ENCODE measurements around the gene RAD52. TPM values are rescaled to one million over a fixed set of nuclear protein-coding genes. Genes with fewer than 3 reads are reported as not detected.

RAD52 gene
- total RNA-seq, 1 experiment from 2014 or later = 22.2 TPM

- Mint-ChIP-seq H3K4me3 (ENCODE audit: low read depth, unreplicated experiment) (no peak overlapping the region), H3K27ac (ENCODE audit: unreplicated experiment) (no peak overlapping the region), H3K4me1 (ENCODE audit: low read depth, unreplicated experiment) (no peaks in the 10 kb centered on the region), H3K36me3 (ENCODE audit: insufficient read depth, unreplicated experiment) (peaks cover 37% of the 10 kb centered on the region), H3K9me3 (ENCODE audit: low read depth, unreplicated experiment) (no peaks in the 10 kb centered on the region), H3K27me3 (ENCODE audit: unreplicated experiment) (no peaks in the 10 kb centered on the region)
- intact Hi-C loops (cut with micrococcal nuclease; ENCODE audit: unreplicated experiment) = no loop called here
- no TSS peak for BruUV-seq (replicated peaks)
- CTCF ChIA-PET = interaction anchor here (0.5 kb wide), 1 partner anchor 103 kb away, joined by 4 read pairs; no protein-coding TSS in a partner anchor
- no peak for TF ChIP-seq CTCF (IDR thresholded peaks at IDR 0.05; ENCODE audit: unreplicated experiment)
- no peak for DNase-seq
Observed at GRCh38 chr12:879641-880040, 69.9 kb downstream of the RAD52 start.

- CTCF ChIA-PET = no interaction called here
Observed at GRCh38 chr12:873954-874353, 75.5 kb downstream of the RAD52 start.

GRCh38 chr12:870378-870777 is 79.1 kb downstream of the RAD52 start:
- no peak for DNase-seq
- intact Hi-C loops (cut with micrococcal nuclease; ENCODE audit: unreplicated experiment) = no loop called here
- H3K27ac Mint-ChIP-seq (ENCODE audit: unreplicated experiment) = no peak overlapping the region

More at GRCh38 chr12:873954-874353, 75.5 kb downstream of the RAD52 start:
- TF ChIP-seq CTCF (IDR thresholded peaks at IDR 0.05; ENCODE audit: unreplicated experiment) = no peak
- no peak overlapping the region for H3K27ac Mint-ChIP-seq (ENCODE audit: unreplicated experiment)
- intact Hi-C loops (cut with micrococcal nuclease; ENCODE audit: unreplicated experiment) = no loop called here
- H3K36me3 Mint-ChIP-seq (ENCODE audit: insufficient read depth, unreplicated experiment) = no peaks in the 10 kb centered on the region
- no peak for DNase-seq
- no peaks in the 10 kb centered on the region for H3K9me3 Mint-ChIP-seq (ENCODE audit: low read depth, unreplicated experiment)
- BruUV-seq (replicated peaks) = no TSS peak
- H3K27me3 Mint-ChIP-seq (ENCODE audit: unreplicated experiment) = no peaks in the 10 kb centered on the region
- H3K4me1 Mint-ChIP-seq (ENCODE audit: low read depth, unreplicated experiment) = no peaks in the 10 kb centered on the region
- no peak overlapping the region for H3K4me3 Mint-ChIP-seq (ENCODE audit: low read depth, unreplicated experiment)

GRCh38 chr12:868722-869121 is 80.8 kb downstream of the RAD52 start:
- Mint-ChIP-seq H3K27me3 (ENCODE audit: unreplicated experiment) (no peaks in the 10 kb centered on the region), H3K9me3 (ENCODE audit: low read depth, unreplicated experiment) (no peaks in the 10 kb centered on the region), H3K4me3 (ENCODE audit: low read depth, unreplicated experiment) (no peak overlapping the region), H3K27ac (ENCODE audit: unreplicated experiment) (no peak overlapping the region), H3K36me3 (ENCODE audit: insufficient read depth, unreplicated experiment) (no peaks in the 10 kb centered on the region), H3K4me1 (ENCODE audit: low read depth, unreplicated experiment) (no peaks in the 10 kb centered on the region)
- no peak for DNase-seq
- no TSS peak for BruUV-seq (replicated peaks)
- CTCF ChIA-PET = interaction anchor here (0.6 to 0.8 kb wide), 2 partner anchors 353 to 1810 kb away, joined by 3 read pairs; no protein-coding TSS in a partner anchor
- no peak for TF ChIP-seq CTCF (IDR thresholded peaks at IDR 0.05; ENCODE audit: unreplicated experiment)
- intact Hi-C loops (cut with micrococcal nuclease; ENCODE audit: unreplicated experiment) = no loop called here

More at GRCh38 chr12:870378-870777, 79.1 kb downstream of the RAD52 start:
- H3K4me1 Mint-ChIP-seq (ENCODE audit: low read depth, unreplicated experiment) = no peaks in the 10 kb centered on the region
- no peak overlapping the region for H3K4me3 Mint-ChIP-seq (ENCODE audit: low read depth, unreplicated experiment)
- no peaks in the 10 kb centered on the region for H3K36me3 Mint-ChIP-seq (ENCODE audit: insufficient read depth, unreplicated experiment)
- no TSS peak for BruUV-seq (replicated peaks)
- H3K27me3 Mint-ChIP-seq (ENCODE audit: unreplicated experiment) = no peaks in the 10 kb centered on the region
- CTCF ChIA-PET = no interaction called here
- no peaks in the 10 kb centered on the region for H3K9me3 Mint-ChIP-seq (ENCODE audit: low read depth, unreplicated experiment)
- TF ChIP-seq CTCF (IDR thresholded peaks at IDR 0.05; ENCODE audit: unreplicated experiment) = no peak

All from Calu3 (cell line).